AG04450 (cell line): ENCODE measurements around the gene COL8A1. TPM values are rescaled to one million over a fixed set of nuclear protein-coding genes. Genes with fewer than 3 reads are reported as not detected.
"Not testable (repeated sequence)": the region's sequence is repeated elsewhere in the genome, so short reads cannot be mapped to it uniquely, and the experiment has no call there.

ENCODE experiments used
- CTCF ChIA-PET: fragments of 300-600, 350-600 bp; formaldehyde crosslinking; extraction: SDS; loops from one replicate; lab custom pipeline; 2022; ENCODE audit warnings: antibody characterized with exemption, inconsistent platforms; lab: Charles Lee
- POLR2A ChIA-PET: fragments of 350-600 bp; formaldehyde crosslinking; extraction: SDS; loops from one replicate; lab custom pipeline; 2021; ENCODE audit warnings: antibody characterized with exemption, inconsistent platforms; lab: Yijun Ruan, JAX
- DNase-seq: peaks from one replicate; pipeline ENCODE4 v3.0.0-alpha.2; 2011; ENCODE audit warnings: low read depth, low spot score
- H3K27ac ChIP-seq: one replicate; pipeline ENCODE4 v1.5.1; 2012; ENCODE audit warnings: low read depth, low read length, control low read depth
- H3K27me3 ChIP-seq: one replicate; pipeline ENCODE4 v1.6.0; 2012; ENCODE audit warnings: low read length; ENCODE audit not compliant: control insufficient read depth, insufficient read depth
- H3K4me3 ChIP-seq: 2 replicates; pipeline ENCODE4 v1.5.1; 2011; ENCODE audit warnings: mild to moderate bottlenecking, low read depth, low read length, control low read depth
- H3K9me3 ChIP-seq: 2 replicates; pipeline ENCODE4 v1.5.1; 2012; ENCODE audit warnings: low read length; ENCODE audit not compliant: control insufficient read depth, insufficient read depth
- polyA plus RNA-seq: library from polyadenylated mRNA; depleted of rRNA; stranded (reverse); fragments of >200 nt; gene quantifications from 2 replicates; pipeline ENCODE4 v1.2.3, GENCODE V29; 2011
- TF ChIP-seq, protein P1 (sequence below): IDR thresholded peaks from 2 replicates; pipeline ENCODE4 v1.5.1; 2011; ENCODE audit warnings: low read depth, low read length, control low read depth, inconsistent platforms

Gene COL8A1
- polyA plus RNA-seq, 1 experiment = 101 TPM

GRCh38 chr3:99721633-99722007 lies 83.2 kb downstream of the COL8A1 start:
- H3K27me3 ChIP-seq = no peaks in the 10 kb centered on the region
- H3K4me3 ChIP-seq = no peak overlapping the region
- DNase-seq = no peak
- ChIA-PET CTCF (no interaction called here), POLR2A (no interaction called here)
- TF ChIP-seq, protein P1, sequence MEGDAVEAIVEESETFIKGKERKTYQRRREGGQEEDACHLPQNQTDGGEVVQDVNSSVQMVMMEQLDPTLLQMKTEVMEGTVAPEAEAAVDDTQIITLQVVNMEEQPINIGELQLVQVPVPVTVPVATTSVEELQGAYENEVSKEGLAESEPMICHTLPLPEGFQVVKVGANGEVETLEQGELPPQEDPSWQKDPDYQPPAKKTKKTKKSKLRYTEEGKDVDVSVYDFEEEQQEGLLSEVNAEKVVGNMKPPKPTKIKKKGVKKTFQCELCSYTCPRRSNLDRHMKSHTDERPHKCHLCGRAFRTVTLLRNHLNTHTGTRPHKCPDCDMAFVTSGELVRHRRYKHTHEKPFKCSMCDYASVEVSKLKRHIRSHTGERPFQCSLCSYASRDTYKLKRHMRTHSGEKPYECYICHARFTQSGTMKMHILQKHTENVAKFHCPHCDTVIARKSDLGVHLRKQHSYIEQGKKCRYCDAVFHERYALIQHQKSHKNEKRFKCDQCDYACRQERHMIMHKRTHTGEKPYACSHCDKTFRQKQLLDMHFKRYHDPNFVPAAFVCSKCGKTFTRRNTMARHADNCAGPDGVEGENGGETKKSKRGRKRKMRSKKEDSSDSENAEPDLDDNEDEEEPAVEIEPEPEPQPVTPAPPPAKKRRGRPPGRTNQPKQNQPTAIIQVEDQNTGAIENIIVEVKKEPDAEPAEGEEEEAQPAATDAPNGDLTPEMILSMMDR = no peak
- H3K27ac ChIP-seq = no peak overlapping the region
- H3K9me3 ChIP-seq = no peaks in the 10 kb centered on the region

- Histone ChIP-seq H3K27ac (no peak overlapping the region), H3K27me3 (no peaks in the 10 kb centered on the region), H3K4me3 (no peak overlapping the region), H3K9me3 (no peaks in the 10 kb centered on the region)
- no peak for DNase-seq
- POLR2A ChIA-PET = no interaction called here
- CTCF ChIA-PET = no interaction called here
- TF ChIP-seq, protein P1 = no peak
Measured at GRCh38 chr3:99724276-99724675, 85.9 kb downstream of the COL8A1 start.

- Histone ChIP-seq H3K27ac (no peak overlapping the region), H3K27me3 (no peaks in the 10 kb centered on the region), H3K9me3 (no peaks in the 10 kb centered on the region), H3K4me3 (no peak overlapping the region)
- ChIA-PET POLR2A (no interaction called here), CTCF (interaction anchor here (1.3 kb wide), 1 partner anchor 12 kb away, joined by 4 read pairs; no protein-coding TSS in a partner anchor)
- TF ChIP-seq, protein P1 = no peak
- DNase-seq = no peak
Measured at GRCh38 chr3:99730870-99731269, 92.5 kb downstream of the COL8A1 start.

GRCh38 chr3:99731499-99731898 lies 93.1 kb downstream of the COL8A1 start:
- Histone ChIP-seq H3K27me3 (no peaks in the 10 kb centered on the region), H3K9me3 (no peaks in the 10 kb centered on the region), H3K27ac (no peak overlapping the region), H3K4me3 (no peak overlapping the region)
- ChIA-PET POLR2A (no interaction called here), CTCF (interaction anchor here (1.3 kb wide), 1 partner anchor 13 kb away, joined by 4 read pairs; no protein-coding TSS in a partner anchor)
- TF ChIP-seq, protein P1 = no peak
- no peak for DNase-seq

GRCh38 chr3:99740371-99740770 lies 102.0 kb downstream of the COL8A1 start:
- H3K9me3 ChIP-seq, H3K27me3 ChIP-seq, H3K4me3 ChIP-seq, DNase-seq, POLR2A ChIA-PET, CTCF ChIA-PET, H3K27ac ChIP-seq: not testable (repeated sequence)
